AG09309 (cell line): ENCODE results near the gene SPATA9.

ENCODE experiments used
- DNase-seq: peaks from one replicate; pipeline ENCODE4 v3.0.0-alpha.2; 2010; ENCODE audit warnings: low read depth
- H3K4me3 ChIP-seq: 2 replicates; pipeline ENCODE4 v1.5.1; 2011; ENCODE audit warnings: mild to moderate bottlenecking, low read depth, low read length, moderate library complexity; ENCODE audit not compliant: control insufficient read depth
- TF ChIP-seq, protein P1 (sequence below): IDR thresholded peaks from 2 replicates; pipeline ENCODE4 v1.5.1; 2011; ENCODE audit warnings: mild to moderate bottlenecking, low read depth, low read length, inconsistent platforms; ENCODE audit not compliant: insufficient read depth, control insufficient read depth; ENCODE audit errors: missing control alignments

SPATA9 gene

GRCh38 chr5:95609711-95610110, 73.1 kb downstream of the SPATA9 start:
- DNase-seq = no peak
- TF ChIP-seq, protein P1, sequence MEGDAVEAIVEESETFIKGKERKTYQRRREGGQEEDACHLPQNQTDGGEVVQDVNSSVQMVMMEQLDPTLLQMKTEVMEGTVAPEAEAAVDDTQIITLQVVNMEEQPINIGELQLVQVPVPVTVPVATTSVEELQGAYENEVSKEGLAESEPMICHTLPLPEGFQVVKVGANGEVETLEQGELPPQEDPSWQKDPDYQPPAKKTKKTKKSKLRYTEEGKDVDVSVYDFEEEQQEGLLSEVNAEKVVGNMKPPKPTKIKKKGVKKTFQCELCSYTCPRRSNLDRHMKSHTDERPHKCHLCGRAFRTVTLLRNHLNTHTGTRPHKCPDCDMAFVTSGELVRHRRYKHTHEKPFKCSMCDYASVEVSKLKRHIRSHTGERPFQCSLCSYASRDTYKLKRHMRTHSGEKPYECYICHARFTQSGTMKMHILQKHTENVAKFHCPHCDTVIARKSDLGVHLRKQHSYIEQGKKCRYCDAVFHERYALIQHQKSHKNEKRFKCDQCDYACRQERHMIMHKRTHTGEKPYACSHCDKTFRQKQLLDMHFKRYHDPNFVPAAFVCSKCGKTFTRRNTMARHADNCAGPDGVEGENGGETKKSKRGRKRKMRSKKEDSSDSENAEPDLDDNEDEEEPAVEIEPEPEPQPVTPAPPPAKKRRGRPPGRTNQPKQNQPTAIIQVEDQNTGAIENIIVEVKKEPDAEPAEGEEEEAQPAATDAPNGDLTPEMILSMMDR = no peak
- no peak overlapping the region for H3K4me3 ChIP-seq
